Activated T-helper 17 cell treated with anti-CD3 and anti-CD28 coated beads, Interleukin-2, amount 50 U/mL, for 72 hours (primary cell): ENCODE data around the gene PLA2G10. TPM values are rescaled to one million over a fixed set of nuclear protein-coding genes. Genes with fewer than 3 reads are reported as not detected.
"Not testable (repeated sequence)": the region's sequence is repeated elsewhere in the genome, so short reads cannot be mapped to it uniquely, and the experiment has no call there.

Experiments
- ATAC-seq: fragments of 150-1000 bp; cut with Tn5 transposase; replicated peaks from 2 replicates; pipeline ENCODE4 v1.10.0; 2021; ENCODE audit warnings: mild to moderate bottlenecking, moderate library complexity
- H3K27ac Mint-ChIP-seq: one replicate; pipeline ENCODE4 v1.8.0; 2022; ENCODE audit warnings: mixed read lengths
- H3K27me3 Mint-ChIP-seq: one replicate; pipeline ENCODE4 v1.8.0; 2022; ENCODE audit warnings: mixed read lengths
- H3K36me3 Mint-ChIP-seq: one replicate; pipeline ENCODE4 v1.8.0; 2022; ENCODE audit warnings: low read depth, mild to moderate bottlenecking, mixed read lengths
- H3K4me1 Mint-ChIP-seq: one replicate; pipeline ENCODE4 v1.8.0; 2022; ENCODE audit warnings: mixed read lengths
- H3K4me3 Mint-ChIP-seq: one replicate; pipeline ENCODE4 v1.8.0; 2022; ENCODE audit warnings: mild to moderate bottlenecking, mixed read lengths
- H3K9me3 Mint-ChIP-seq: one replicate; pipeline ENCODE4 v1.8.0; 2022; ENCODE audit warnings: mixed read lengths
- total RNA-seq, 2 donors: library from RNA; stranded (reverse); gene quantifications; one replicate each; pipeline ENCODE4 v1.2.3, GENCODE V29; 2022

The PLA2G10 gene
- total RNA-seq, 2 donors from 2014 or later = not detected

DNA sequence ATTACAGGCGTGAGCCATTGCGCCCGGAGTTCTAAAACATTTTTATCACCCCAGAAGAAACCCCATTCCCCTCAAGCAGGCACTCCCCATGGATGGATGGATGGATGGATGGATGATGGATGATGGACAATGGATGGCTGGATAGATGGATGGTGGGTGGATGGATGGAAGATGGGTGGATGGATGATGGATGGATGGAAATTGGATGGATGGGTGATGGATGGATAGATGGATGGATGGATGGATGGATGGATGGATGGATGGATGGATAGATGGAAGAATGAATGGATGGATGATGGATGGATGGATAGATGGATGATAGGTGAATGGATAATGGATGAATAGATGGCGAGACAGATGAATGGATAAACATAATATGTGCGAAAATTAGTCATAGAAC lies 16.5 kb downstream of the PLA2G10 start:
- no peak for ATAC-seq
- Mint-ChIP-seq H3K9me3 (no peaks in the 10 kb centered on the region), H3K4me3 (no peak overlapping the region), H3K27ac (no peak overlapping the region), H3K36me3 (no peaks in the 10 kb centered on the region), H3K4me1 (peaks cover 1% of the 10 kb centered on the region), H3K27me3 (peaks cover 14% of the 10 kb centered on the region)

GRCh38 chr16:14676633-14677032 lies 17.5 kb downstream of the PLA2G10 start:
- Mint-ChIP-seq H3K4me3 (no peak overlapping the region), H3K27ac (no peak overlapping the region), H3K9me3 (no peaks in the 10 kb centered on the region), H3K27me3 (peaks cover 14% of the 10 kb centered on the region), H3K4me1 (peaks cover 5% of the 10 kb centered on the region), H3K36me3 (no peaks in the 10 kb centered on the region)
- ATAC-seq = no peak

- H3K4me3 Mint-ChIP-seq = no peak overlapping the region
- peaks cover 20% of the 10 kb centered on the region for H3K36me3 Mint-ChIP-seq
- H3K9me3 Mint-ChIP-seq = no peaks in the 10 kb centered on the region
- no peak for ATAC-seq
- no peaks in the 10 kb centered on the region for H3K27me3 Mint-ChIP-seq
- no peak overlapping the region for H3K27ac Mint-ChIP-seq
- H3K4me1 Mint-ChIP-seq = peaks cover 5% of the 10 kb centered on the region
These were observed 21.6 kb downstream of the PLA2G10 start for GRCh38 chr16:14672403-14672971.

DNA sequence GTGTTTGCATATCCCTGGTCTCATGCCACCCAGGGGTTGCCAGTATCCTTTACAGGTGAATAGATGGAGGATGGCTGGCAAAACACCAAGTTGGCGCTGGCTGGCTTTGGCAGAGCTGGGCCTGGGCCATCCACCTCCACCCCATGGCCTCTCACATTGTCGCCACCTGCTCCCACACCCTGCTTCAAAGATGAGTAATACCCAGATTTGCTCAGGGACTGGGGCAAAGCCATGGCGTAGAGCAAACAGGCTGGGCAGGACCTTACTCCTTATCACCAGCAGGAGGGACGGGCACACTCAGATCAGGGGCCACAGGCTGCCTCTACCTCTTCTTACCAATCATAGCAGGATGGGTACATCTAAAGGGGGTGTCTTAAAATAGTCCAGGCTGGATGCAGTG lies 24.3 kb downstream of the PLA2G10 start:
- H3K27ac Mint-ChIP-seq = no peak overlapping the region
- peaks cover 47% of the 10 kb centered on the region for H3K36me3 Mint-ChIP-seq
- ATAC-seq = peak; percentile 23
- H3K9me3 Mint-ChIP-seq = no peaks in the 10 kb centered on the region
- H3K27me3 Mint-ChIP-seq = no peaks in the 10 kb centered on the region
- H3K4me3 Mint-ChIP-seq = no peak overlapping the region
- peaks cover 5% of the 10 kb centered on the region for H3K4me1 Mint-ChIP-seq

DNA sequence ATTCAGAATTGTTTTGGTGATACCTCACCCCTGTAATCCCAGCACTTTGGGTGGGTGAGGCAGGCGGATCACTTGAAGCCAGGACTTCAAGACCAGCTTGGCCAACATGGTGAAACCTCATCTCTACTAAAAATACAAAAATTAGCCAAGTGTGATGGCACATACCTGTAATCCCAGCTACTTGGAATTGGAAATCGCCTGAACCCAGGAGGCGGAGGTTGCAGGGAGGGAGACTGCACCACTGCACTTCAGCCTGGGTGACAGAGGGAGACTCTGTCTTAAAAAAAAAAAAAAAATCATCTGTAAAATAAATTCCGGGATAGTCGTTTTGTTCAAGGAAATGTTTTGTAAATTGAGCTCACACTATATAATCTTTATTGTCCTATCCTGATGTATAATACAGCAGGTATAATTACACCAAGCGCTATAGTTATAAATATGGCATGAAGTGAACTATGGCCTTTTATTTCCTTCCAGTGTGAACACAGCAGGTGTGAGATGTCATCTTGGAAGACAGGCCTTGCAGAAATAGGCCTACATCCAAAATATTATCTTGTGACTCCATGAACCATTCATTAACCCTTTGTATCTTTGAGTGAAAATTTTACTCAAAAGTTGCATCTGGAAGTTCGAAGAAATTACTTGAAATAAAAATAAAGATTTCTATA lies 25.4 kb downstream of the PLA2G10 start:
- no peaks in the 10 kb centered on the region for H3K9me3 Mint-ChIP-seq
- H3K4me3 Mint-ChIP-seq = no peak overlapping the region
- no peak overlapping the region for H3K27ac Mint-ChIP-seq
- peaks cover 5% of the 10 kb centered on the region for H3K4me1 Mint-ChIP-seq
- no peaks in the 10 kb centered on the region for H3K27me3 Mint-ChIP-seq
- ATAC-seq = no peak
- peaks cover 58% of the 10 kb centered on the region for H3K36me3 Mint-ChIP-seq

- ATAC-seq = no peak
- H3K36me3 Mint-ChIP-seq = peaks cover 68% of the 10 kb centered on the region
- H3K4me1 Mint-ChIP-seq = peaks cover 4% of the 10 kb centered on the region
- H3K9me3 Mint-ChIP-seq = no peaks in the 10 kb centered on the region
- no peak overlapping the region for H3K4me3 Mint-ChIP-seq
- H3K27ac Mint-ChIP-seq = no peak overlapping the region
- H3K27me3 Mint-ChIP-seq = no peaks in the 10 kb centered on the region
These were observed 26.5 kb downstream of the PLA2G10 start for GRCh38 chr16:14667347-14668266.

GRCh38 chr16:14658063-14658462 lies 36.0 kb downstream of the PLA2G10 start:
- peak; percentile 38 for ATAC-seq
- H3K9me3 Mint-ChIP-seq = no peaks in the 10 kb centered on the region
- H3K36me3 Mint-ChIP-seq = peaks cover 90% of the 10 kb centered on the region
- no peaks in the 10 kb centered on the region for H3K27me3 Mint-ChIP-seq
- no peak overlapping the region for H3K4me3 Mint-ChIP-seq
- H3K27ac Mint-ChIP-seq = peak overlapping the region; percentile 52
- no peaks in the 10 kb centered on the region for H3K4me1 Mint-ChIP-seq

DNA sequence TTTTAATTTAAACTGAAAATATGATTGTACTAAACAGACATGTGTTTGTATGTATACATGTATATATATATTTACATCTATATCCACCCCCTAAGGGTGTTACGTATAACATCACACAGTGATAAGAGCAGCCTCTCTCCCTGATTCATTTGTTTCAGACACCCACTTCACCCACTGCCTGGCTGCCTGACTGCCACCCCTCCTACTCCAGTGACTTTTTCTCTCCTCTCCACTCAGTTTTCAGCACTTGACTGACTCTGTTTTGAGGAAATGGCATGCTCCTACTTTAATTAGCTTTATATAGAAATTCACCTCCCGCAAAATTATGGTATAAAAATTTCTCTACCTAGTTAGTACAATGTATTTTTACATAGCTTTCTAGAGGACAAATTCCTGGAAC lies 41.4 kb downstream of the PLA2G10 start:
- no peak for ATAC-seq
- Mint-ChIP-seq H3K27me3 (no peaks in the 10 kb centered on the region), H3K4me3 (no peak overlapping the region), H3K9me3 (no peaks in the 10 kb centered on the region), H3K36me3 (peaks cover 92% of the 10 kb centered on the region), H3K27ac (peak overlapping the region; percentile 63), H3K4me1 (peaks cover 8% of the 10 kb centered on the region)

- ATAC-seq = peak; percentile 52
- Mint-ChIP-seq H3K9me3 (no peaks in the 10 kb centered on the region), H3K4me1 (peaks cover 8% of the 10 kb centered on the region), H3K27ac (peak overlapping the region; percentile 84), H3K4me3 (no peak overlapping the region), H3K27me3 (no peaks in the 10 kb centered on the region), H3K36me3 (peaks cover 94% of the 10 kb centered on the region)
These were observed 43.5 kb downstream of the PLA2G10 start for GRCh38 chr16:14650629-14651028.

DNA sequence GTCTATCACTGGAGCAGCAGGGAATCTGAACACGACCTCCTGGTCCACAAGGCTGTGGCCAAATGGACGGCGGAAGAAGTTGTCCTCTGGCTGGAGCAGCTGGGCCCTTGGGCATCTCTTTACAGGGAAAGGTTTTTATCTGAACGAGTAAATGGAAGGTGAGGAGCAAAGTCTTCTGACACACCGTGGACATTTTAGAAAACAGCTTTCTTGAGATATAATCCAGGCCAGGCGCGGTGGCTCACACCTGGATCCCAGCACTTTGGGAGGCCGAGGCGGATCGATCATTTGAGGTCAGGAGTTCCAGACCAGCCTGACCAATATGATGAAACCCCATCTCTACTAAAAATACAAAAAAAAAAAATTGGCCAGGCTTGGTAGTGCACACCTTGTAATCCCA lies 44.3 kb downstream of the PLA2G10 start:
- no peak for ATAC-seq
- Mint-ChIP-seq H3K36me3 (peaks cover 94% of the 10 kb centered on the region), H3K4me3 (no peak overlapping the region), H3K27me3 (no peaks in the 10 kb centered on the region), H3K4me1 (peaks cover 8% of the 10 kb centered on the region), H3K9me3 (no peaks in the 10 kb centered on the region), H3K27ac (peak overlapping the region; percentile 84)

- no peak overlapping the region for H3K4me3 Mint-ChIP-seq
- H3K4me1 Mint-ChIP-seq = peaks cover 3% of the 10 kb centered on the region
- ATAC-seq = no peak
- H3K27me3 Mint-ChIP-seq = no peaks in the 10 kb centered on the region
- peaks cover 92% of the 10 kb centered on the region for H3K36me3 Mint-ChIP-seq
- no peaks in the 10 kb centered on the region for H3K9me3 Mint-ChIP-seq
- H3K27ac Mint-ChIP-seq = no peak overlapping the region
These were observed 52.2 kb downstream of the PLA2G10 start for GRCh38 chr16:14641926-14642325.

DNA sequence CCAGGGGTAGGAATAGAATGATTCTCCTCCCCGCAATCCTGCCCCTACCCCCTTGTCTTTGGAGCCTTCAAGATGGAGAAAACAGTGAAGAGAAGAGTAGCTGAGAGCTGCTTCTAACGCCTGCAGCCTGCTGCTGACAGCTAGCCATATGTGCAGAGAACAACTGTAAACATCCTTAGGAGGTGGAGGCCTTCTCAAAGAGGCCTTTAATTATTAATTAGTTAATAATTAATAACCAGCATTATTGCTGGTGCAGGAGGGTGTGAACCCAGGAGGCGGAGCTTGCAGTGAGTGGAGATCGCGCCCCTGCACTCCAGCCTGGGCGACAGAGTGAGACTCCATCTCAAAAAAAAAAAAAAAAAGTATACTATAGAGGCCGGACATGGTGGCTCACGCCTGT lies 52.9 kb downstream of the PLA2G10 start:
- peaks cover 8% of the 10 kb centered on the region for H3K4me1 Mint-ChIP-seq
- peaks cover 90% of the 10 kb centered on the region for H3K36me3 Mint-ChIP-seq
- H3K27ac Mint-ChIP-seq = peak overlapping the region; percentile 77

DNA sequence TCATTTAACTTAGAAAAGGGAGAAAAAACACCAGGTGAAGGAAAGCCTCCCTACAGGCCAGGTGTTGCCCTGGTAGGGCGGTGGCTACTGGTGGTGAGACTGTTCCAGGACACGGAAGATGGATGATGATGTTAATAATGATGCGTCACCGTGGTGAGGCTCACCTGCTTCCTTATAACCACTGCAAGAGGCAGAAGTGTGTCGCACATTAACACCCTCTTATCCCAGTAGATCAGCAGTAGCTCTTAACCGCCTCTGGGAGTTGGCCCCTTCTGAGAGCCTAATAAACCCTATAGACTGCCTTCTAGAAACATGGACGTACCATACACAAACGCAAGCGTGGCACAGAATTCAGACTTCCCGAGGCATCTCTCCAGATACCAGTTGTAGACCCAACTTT lies 53.6 kb downstream of the PLA2G10 start:
- peak overlapping the region; percentile 77 for H3K27ac Mint-ChIP-seq
- peaks cover 88% of the 10 kb centered on the region for H3K36me3 Mint-ChIP-seq
- no peak for ATAC-seq

More for the DNA sequence above, 52.9 kb downstream of the PLA2G10 start:
- Mint-ChIP-seq H3K4me3 (no peak overlapping the region), H3K27me3 (no peaks in the 10 kb centered on the region), H3K9me3 (no peaks in the 10 kb centered on the region)
- ATAC-seq = no peak

DNA sequence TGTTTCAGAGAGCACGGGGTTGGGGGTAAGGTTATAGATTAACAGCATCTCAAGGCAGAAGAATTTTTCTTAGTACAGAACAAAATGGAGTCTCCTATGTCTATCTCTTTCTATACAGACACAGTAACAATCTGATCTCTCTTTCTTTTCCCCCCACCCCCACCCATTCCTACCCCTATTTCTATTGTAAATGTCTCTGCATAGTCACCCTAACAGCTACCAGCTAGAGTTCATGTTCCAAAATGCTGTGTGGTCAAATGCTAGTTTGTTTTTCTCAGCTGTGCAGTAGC lies 57.2 kb downstream of the PLA2G10 start:
- not testable (repeated sequence) for ATAC-seq, H3K9me3 Mint-ChIP-seq, H3K27me3 Mint-ChIP-seq, H3K4me3 Mint-ChIP-seq, H3K27ac Mint-ChIP-seq
- peaks cover 11% of the 10 kb centered on the region for H3K4me1 Mint-ChIP-seq
- peaks cover 76% of the 10 kb centered on the region for H3K36me3 Mint-ChIP-seq

More for the DNA sequence above, 53.6 kb downstream of the PLA2G10 start:
- peaks cover 11% of the 10 kb centered on the region for H3K4me1 Mint-ChIP-seq
- H3K9me3 Mint-ChIP-seq = no peaks in the 10 kb centered on the region
- H3K4me3 Mint-ChIP-seq = no peak overlapping the region
- H3K27me3 Mint-ChIP-seq = no peaks in the 10 kb centered on the region
